NT2/D1 (cell line): ENCODE measurements around the gene HOXB5.
A peak's percentile ranks its signal among the peaks of the same experiment; 100 is the strongest.

Experiments used
- DNase-seq: peaks from one replicate; pipeline ENCODE4 v3.0.0-alpha.2; 2011; ENCODE audit warnings: low read depth, low spot score
- H3K27me3 ChIP-seq: 2 replicates; pipeline ENCODE4 v1.6.0; 2011; ENCODE audit warnings: mild to moderate bottlenecking; ENCODE audit not compliant: insufficient read length, insufficient read depth
- H3K36me3 ChIP-seq: 2 replicates; pipeline ENCODE4 v1.6.1; 2011; ENCODE audit warnings: mild to moderate bottlenecking, low read length, mixed read lengths; ENCODE audit not compliant: insufficient read depth, insufficient read length
- H3K4me1 ChIP-seq: 2 replicates; pipeline ENCODE4 v1.5.1; 2011; ENCODE audit not compliant: insufficient read depth, insufficient read length
- H3K4me3 ChIP-seq: 2 replicates; pipeline ENCODE4 v1.5.1; 2011; ENCODE audit warnings: low read depth; ENCODE audit not compliant: insufficient read length
- H3K9ac ChIP-seq: 2 replicates; pipeline ENCODE4 v1.6.0; 2011; ENCODE audit warnings: low read depth; ENCODE audit not compliant: insufficient read length
- H3K9me3 ChIP-seq: 2 replicates; pipeline ENCODE4 v1.5.1; 2011; ENCODE audit warnings: mild to moderate bottlenecking, low read length; ENCODE audit not compliant: insufficient read depth
- SUZ12 ChIP-seq: IDR thresholded peaks from 2 replicates; pipeline ENCODE4 v1.6.1; 2011; ENCODE audit not compliant: insufficient read length, insufficient read depth; ENCODE audit errors: extremely low read depth
- YY1 ChIP-seq: IDR thresholded peaks from 2 replicates; pipeline ENCODE4 v1.6.1; 2011; ENCODE audit not compliant: insufficient read length, insufficient read depth
- ZNF274 ChIP-seq: IDR thresholded peaks from 2 replicates; pipeline ENCODE4 v1.6.1; 2011; ENCODE audit warnings: mild to moderate bottlenecking, low read depth, low read length

The HOXB5 gene

GRCh38 chr17:48561884-48562810 lies 31.4 kb downstream of the HOXB5 start:
- H3K4me1 ChIP-seq = peaks cover 3% of the 10 kb centered on the region
- H3K36me3 ChIP-seq = no peaks in the 10 kb centered on the region
- no peak overlapping the region for H3K4me3 ChIP-seq
- no peak overlapping the region for H3K9ac ChIP-seq
- no peak for DNase-seq
- TF ChIP-seq YY1 (no peak), SUZ12 (no peak), ZNF274 (no peak)
- H3K27me3 ChIP-seq = peaks cover 100% of the 10 kb centered on the region
- peaks cover 8% of the 10 kb centered on the region; the same call in 1 of the 2 replicates for H3K9me3 ChIP-seq

- H3K9ac ChIP-seq = no peak overlapping the region
- H3K4me3 ChIP-seq = no peak overlapping the region
- DNase-seq = no peak
- H3K4me1 ChIP-seq = peaks cover 3% of the 10 kb centered on the region
- H3K36me3 ChIP-seq = no peaks in the 10 kb centered on the region
- H3K9me3 ChIP-seq = no peaks in the 10 kb centered on the region
- peaks cover 98% of the 10 kb centered on the region for H3K27me3 ChIP-seq
- no peak for TF ChIP-seq SUZ12
- no peak for TF ChIP-seq ZNF274
- no peak for TF ChIP-seq YY1
Observed at GRCh38 chr17:48559840-48560817, 33.5 kb downstream of the HOXB5 start.

GRCh38 chr17:48559122-48559839 lies 34.3 kb downstream of the HOXB5 start:
- Histone ChIP-seq H3K4me1 (peaks cover 3% of the 10 kb centered on the region), H3K36me3 (no peaks in the 10 kb centered on the region)

GRCh38 chr17:48558831-48559121 lies 34.8 kb downstream of the HOXB5 start:
- no peak for DNase-seq
- Histone ChIP-seq H3K4me3 (no peak overlapping the region), H3K27me3 (peaks cover 98% of the 10 kb centered on the region), H3K9me3 (no peaks in the 10 kb centered on the region), H3K9ac (no peak overlapping the region), H3K36me3 (no peaks in the 10 kb centered on the region), H3K4me1 (peaks cover 3% of the 10 kb centered on the region)
- no peak for TF ChIP-seq SUZ12
- no peak for TF ChIP-seq ZNF274
- no peak for TF ChIP-seq YY1

More at GRCh38 chr17:48559122-48559839, 34.3 kb downstream of the HOXB5 start:
- H3K9ac ChIP-seq = no peak overlapping the region
- H3K27me3 ChIP-seq = peaks cover 98% of the 10 kb centered on the region
- TF ChIP-seq YY1 = no peak
- TF ChIP-seq SUZ12 = peak; percentile 90
- TF ChIP-seq ZNF274 = no peak
- DNase-seq = no peak
- H3K9me3 ChIP-seq = no peaks in the 10 kb centered on the region
- H3K4me3 ChIP-seq = no peak overlapping the region

GRCh38 chr17:48558057-48558830 lies 35.3 kb downstream of the HOXB5 start:
- H3K36me3 ChIP-seq = no peaks in the 10 kb centered on the region
- no peak for TF ChIP-seq ZNF274
- no peak for TF ChIP-seq SUZ12
- no peak for TF ChIP-seq YY1
- H3K27me3 ChIP-seq = peaks cover 98% of the 10 kb centered on the region
- no peak overlapping the region for H3K9ac ChIP-seq
- peaks cover 3% of the 10 kb centered on the region for H3K4me1 ChIP-seq
- no peaks in the 10 kb centered on the region for H3K9me3 ChIP-seq
- DNase-seq = no peak
- no peak overlapping the region for H3K4me3 ChIP-seq

- H3K36me3 ChIP-seq = no peaks in the 10 kb centered on the region
- H3K27me3 ChIP-seq = peaks cover 98% of the 10 kb centered on the region
- peaks cover 7% of the 10 kb centered on the region for H3K4me1 ChIP-seq
- DNase-seq = no peak
- H3K9ac ChIP-seq = no peak overlapping the region
- H3K9me3 ChIP-seq = no peaks in the 10 kb centered on the region
- H3K4me3 ChIP-seq = no peak overlapping the region
- TF ChIP-seq ZNF274 = no peak
- no peak for TF ChIP-seq YY1
- TF ChIP-seq SUZ12 = no peak
Observed at GRCh38 chr17:48556576-48557401, 36.8 kb downstream of the HOXB5 start.
